Adrenal gland (tissue), 12 donors: ENCODE results near the gene RELA. TPM values are rescaled to one million over a fixed set of nuclear protein-coding genes. Genes with fewer than 3 reads are reported as not detected.
A peak's percentile ranks its signal among the peaks of the same experiment; 100 is the strongest.

ENCODE experiments used
- DNase-seq, 7 donors: peaks; one replicate each; pipeline ENCODE4 v3.0.0-alpha.2; 2019 to 2020
- H3K27ac ChIP-seq, 5 donors: fragments of 200-600 bp; sonication (generic) in 4 of 5; 1 replicate in 3 of 5; 2 replicates in 2 of 5; pipeline versions ENCODE4 v1.5.1 to v1.8.0; 2016 to 2020; ENCODE audit warnings: mild to moderate bottlenecking in 1 of 5
- H3K27me3 ChIP-seq: fragments of 200-600 bp; 2 replicates; pipeline ENCODE4 v1.8.0; 2021
- H3K36me3 ChIP-seq, 2 donors: fragments of 200-600 bp; replicated peaks in 1 of 2; 1 replicate in 1 of 2; 2 replicates in 1 of 2; pipeline versions ENCODE4 v1.5.1 to v1.8.0; 2018 to 2022
- H3K4me1 ChIP-seq, 2 donors: fragments of 200-600 bp; replicated peaks in 1 of 2; 1 replicate in 1 of 2; 2 replicates in 1 of 2; pipeline versions ENCODE4 v1.5.1 to v1.8.0; 2018 to 2021
- H3K4me3 ChIP-seq, 4 donors: fragments of 200-600 bp; sonication (generic) in 3 of 4; one replicate each; pipeline ENCODE4 v1.5.1; 2016 to 2018
- H3K9me3 ChIP-seq, 3 donors: fragments of 200-600 bp; sonication (generic) in 1 of 3; replicated peaks in 1 of 3; 1 replicate in 2 of 3; 2 replicates in 1 of 3; pipeline versions ENCODE4 v1.5.1 to v1.8.0; 2016 to 2021
- POLR2A ChIP-seq, 2 donors: fragments of 450-650 bp; IDR thresholded peaks; one replicate each; pipeline ENCODE4 v1.6.1; 2017; ENCODE audit warnings: antibody characterized with exemption in 2 of 2, mild to moderate bottlenecking in 2 of 2, moderate library complexity in 1 of 2
- WGBS, 4 donors: extraction: QIAGEN DNeasy Blood & Tissue Kit in 2 of 4; methylation state at CpG; one replicate each; pipeline versions ENCODE4 v1.1.5 to v1.1.7; 2013 to 2017; 5-methylcytosine and 5-hydroxymethylcytosine counted together
- intact Hi-C, 2 donors: fragments of 100-400 bp; cut with DNase I; formaldehyde crosslinking; loops; one replicate each; pipeline versions ENCODE4 v1.14.1 to v1.15.0; 2022 to 2023
- polyA plus RNA-seq, 3 donors: library from polyadenylated mRNA; stranded (reverse); fragments of 200-250 nt in 2 of 3; fragments of 350-450 nt in 1 of 3; fragmentation: Illumina TruSeq in 1 of 3; extraction: RNeasy Lipid Tissue Mini Kit (QIAGEN cat#74804) in 1 of 3; gene quantifications; one replicate each; pipeline ENCODE4 v1.2.3, GENCODE V29; 2013 to 2014
- total RNA-seq, 9 donors: library from RNA; depleted of rRNA in 4 of 9; stranded (reverse); fragments of >200 nt in 4 of 9; fragments of 120-200 nt in 1 of 9; fragmentation: NEBNext Ultra II Directional in 1 of 9; extraction: Animal tissue kit (Norgen Biotek cat#: 25700) in 1 of 9; gene quantifications; one replicate each; pipeline versions ENCODE4 v1.1.0 to v1.2.4, GENCODE V29; 2013 to 2023
- TF ChIP-seq, protein P1 (sequence below), 6 experiments: fragments of 450-650 bp in 4 of 6; fragments of 200-600 bp in 2 of 6; sonication (generic) in 1 of 6; IDR thresholded peaks; 1 replicate in 5 of 6; 2 replicates in 1 of 6; pipeline versions ENCODE4 v1.5.1 to v1.8.0; 2016 to 2021; ENCODE audit warnings: antibody characterized with exemption in 6 of 6, mild to moderate bottlenecking in 2 of 6, moderate library complexity in 1 of 6
- donor health status: healthy with polysubstance abuse.
- donor health status: Bipolar disorder and iron deficiency.
- donor health status: DM: yes; HTN: yes; CAD: no.
- donor health status: DM: no; HTN: no; CAD: no.
- donor health status: DM: no; HTN: no; CAD: no.
- donor health status: DM: yes; HTN: yes; CAD: no.

The RELA gene
- total and polyA plus RNA-seq, 12 donors: 19.3 to 76.2 (median 64.1) TPM

DNA sequence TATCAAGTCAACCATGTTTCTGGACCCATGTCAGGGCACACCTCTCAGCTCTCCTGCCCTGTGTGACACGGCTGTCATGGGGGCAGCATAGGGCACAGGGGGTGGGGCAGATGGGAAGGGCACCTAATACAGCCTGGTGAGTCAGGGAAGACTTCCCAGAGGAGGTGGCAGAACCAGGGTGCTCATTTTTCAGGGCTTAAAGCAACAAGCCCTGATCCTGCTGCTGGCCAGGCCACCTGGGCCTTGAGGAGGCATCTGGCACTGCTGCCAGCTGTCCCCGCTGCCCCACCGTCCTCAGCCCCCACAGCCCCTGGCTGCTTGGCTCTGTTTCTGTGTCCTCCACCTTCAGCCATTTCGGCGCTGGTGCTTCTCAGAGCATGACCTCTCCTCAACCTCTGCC, 53.1 kb downstream of the RELA start:
- peaks cover 24 to 56% of the 10 kb centered on the region in 2 donors for H3K4me1 ChIP-seq
- no peaks in the 10 kb centered on the region for H3K27me3 ChIP-seq
- TF ChIP-seq, protein P1, sequence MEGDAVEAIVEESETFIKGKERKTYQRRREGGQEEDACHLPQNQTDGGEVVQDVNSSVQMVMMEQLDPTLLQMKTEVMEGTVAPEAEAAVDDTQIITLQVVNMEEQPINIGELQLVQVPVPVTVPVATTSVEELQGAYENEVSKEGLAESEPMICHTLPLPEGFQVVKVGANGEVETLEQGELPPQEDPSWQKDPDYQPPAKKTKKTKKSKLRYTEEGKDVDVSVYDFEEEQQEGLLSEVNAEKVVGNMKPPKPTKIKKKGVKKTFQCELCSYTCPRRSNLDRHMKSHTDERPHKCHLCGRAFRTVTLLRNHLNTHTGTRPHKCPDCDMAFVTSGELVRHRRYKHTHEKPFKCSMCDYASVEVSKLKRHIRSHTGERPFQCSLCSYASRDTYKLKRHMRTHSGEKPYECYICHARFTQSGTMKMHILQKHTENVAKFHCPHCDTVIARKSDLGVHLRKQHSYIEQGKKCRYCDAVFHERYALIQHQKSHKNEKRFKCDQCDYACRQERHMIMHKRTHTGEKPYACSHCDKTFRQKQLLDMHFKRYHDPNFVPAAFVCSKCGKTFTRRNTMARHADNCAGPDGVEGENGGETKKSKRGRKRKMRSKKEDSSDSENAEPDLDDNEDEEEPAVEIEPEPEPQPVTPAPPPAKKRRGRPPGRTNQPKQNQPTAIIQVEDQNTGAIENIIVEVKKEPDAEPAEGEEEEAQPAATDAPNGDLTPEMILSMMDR (IDR thresholded peaks at IDR 0.05): no peak
- no peak for TF ChIP-seq POLR2A (IDR thresholded peaks at IDR 0.05)
- DNase-seq: no peak
- intact Hi-C loops: loop anchor here in 1 of 2 donors (5.0 kb wide), 1 partner anchor 37 kb away; the partner anchor contains the start of genes FAM89B and ZNRD2
- H3K4me3 ChIP-seq: no peak overlapping the region
- H3K27ac ChIP-seq: peak overlapping the region in 1 of 5 donors; percentile 48
- 66 to 81% (median 74%) methylated on average over 4 to 5 of the region's 5 CpGs for WGBS, 4 donors
- H3K36me3 ChIP-seq: peaks cover 0 to 41% of the 10 kb centered on the region in 2 donors
- H3K9me3 ChIP-seq: no peaks in the 10 kb centered on the region

DNA sequence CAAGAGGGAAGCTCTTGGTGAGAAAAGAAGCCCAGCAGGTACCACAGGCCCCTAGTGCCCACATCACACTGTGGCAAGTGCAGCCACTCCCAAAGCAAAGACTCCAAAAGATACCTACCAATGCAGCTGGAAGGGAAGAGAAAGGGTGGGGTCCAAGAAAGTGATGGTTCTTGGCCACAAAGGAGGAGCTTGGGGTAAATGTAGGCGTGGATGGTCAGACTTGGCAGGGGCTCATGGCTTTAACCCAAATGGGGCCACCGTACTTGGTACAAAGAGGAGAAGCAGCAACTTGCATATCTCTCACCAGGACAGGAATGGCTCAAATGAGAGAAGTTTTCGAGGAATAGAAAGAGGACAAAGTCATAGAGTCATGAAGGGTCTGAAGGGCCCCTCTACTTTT, 53.5 kb downstream of the RELA start:
- Histone ChIP-seq H3K4me1 (peaks cover 24 to 56% of the 10 kb centered on the region in 2 donors), H3K27ac (peak overlapping the region in 1 of 5 donors; percentile 48), H3K27me3 (no peaks in the 10 kb centered on the region), H3K4me3 (no peak overlapping the region), H3K9me3 (no peaks in the 10 kb centered on the region), H3K36me3 (peaks cover 0 to 45% of the 10 kb centered on the region in 2 donors)
- DNase-seq: no peak
- no peak for TF ChIP-seq POLR2A (IDR thresholded peaks at IDR 0.05)
- TF ChIP-seq, protein P1 (IDR thresholded peaks at IDR 0.05): no peak
- WGBS, 4 donors: 59 to 83% (median 75%) methylated on average over 3 of the region's 3 CpGs
- intact Hi-C loops: no loop called here

DNA sequence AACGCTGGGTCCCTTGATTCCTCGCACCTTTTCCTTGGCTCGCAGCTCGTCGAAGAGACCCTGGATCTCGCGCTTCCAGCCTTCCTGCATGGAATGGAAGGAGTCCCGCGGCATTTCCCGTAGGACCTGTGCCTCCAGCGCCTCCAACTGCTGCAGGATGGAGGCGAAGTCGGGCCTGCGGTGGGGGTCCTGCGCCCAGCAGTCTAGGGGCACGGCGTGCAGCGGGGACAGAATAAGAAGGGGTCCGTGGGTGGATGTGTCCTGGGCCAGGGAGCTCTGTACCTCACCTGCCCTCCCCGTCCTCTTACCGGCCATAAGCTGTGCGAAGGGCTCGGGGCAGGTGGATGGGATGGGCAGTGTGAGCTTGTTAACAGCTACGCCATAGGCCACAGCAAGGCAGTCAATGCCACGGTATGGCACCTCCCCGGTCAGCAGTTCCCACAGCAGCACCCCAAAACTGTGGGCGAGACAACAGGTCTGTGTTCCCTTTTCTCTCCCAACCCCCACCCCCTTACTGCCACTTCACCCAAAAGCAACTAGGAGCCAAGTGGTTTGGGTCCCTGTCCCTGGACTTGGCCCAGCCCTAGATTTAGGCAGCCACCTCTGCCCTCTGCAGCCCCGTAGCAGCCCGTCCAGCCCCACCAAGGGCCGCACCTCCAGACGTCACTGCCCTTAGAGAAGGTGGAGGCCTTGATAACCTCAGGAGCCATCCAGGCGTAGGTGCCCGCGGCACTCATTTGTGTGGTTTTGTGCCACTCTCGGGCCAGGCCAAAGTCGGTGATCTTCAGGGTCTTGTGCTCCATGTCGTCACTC, 54.9 kb downstream of the RELA start:
- H3K4me1 ChIP-seq: peaks cover 17 to 51% of the 10 kb centered on the region in 2 donors
- WGBS, 4 donors: 71 to 94% (median 79%) methylated on average over 16 to 37 of the region's 37 CpGs
- intact Hi-C loops: no loop called here
- H3K27me3 ChIP-seq: no peaks in the 10 kb centered on the region
- peak overlapping the region in 3 of 5 donors; percentile 30 to 77 (median 73) for H3K27ac ChIP-seq
- H3K36me3 ChIP-seq: peaks cover 0 to 60% of the 10 kb centered on the region in 2 donors
- no peak overlapping the region for H3K4me3 ChIP-seq
- no peak for TF ChIP-seq POLR2A (IDR thresholded peaks at IDR 0.05)
- TF ChIP-seq, protein P1 (IDR thresholded peaks at IDR 0.05): no peak
- H3K9me3 ChIP-seq: no peaks in the 10 kb centered on the region
- DNase-seq: no peak

DNA sequence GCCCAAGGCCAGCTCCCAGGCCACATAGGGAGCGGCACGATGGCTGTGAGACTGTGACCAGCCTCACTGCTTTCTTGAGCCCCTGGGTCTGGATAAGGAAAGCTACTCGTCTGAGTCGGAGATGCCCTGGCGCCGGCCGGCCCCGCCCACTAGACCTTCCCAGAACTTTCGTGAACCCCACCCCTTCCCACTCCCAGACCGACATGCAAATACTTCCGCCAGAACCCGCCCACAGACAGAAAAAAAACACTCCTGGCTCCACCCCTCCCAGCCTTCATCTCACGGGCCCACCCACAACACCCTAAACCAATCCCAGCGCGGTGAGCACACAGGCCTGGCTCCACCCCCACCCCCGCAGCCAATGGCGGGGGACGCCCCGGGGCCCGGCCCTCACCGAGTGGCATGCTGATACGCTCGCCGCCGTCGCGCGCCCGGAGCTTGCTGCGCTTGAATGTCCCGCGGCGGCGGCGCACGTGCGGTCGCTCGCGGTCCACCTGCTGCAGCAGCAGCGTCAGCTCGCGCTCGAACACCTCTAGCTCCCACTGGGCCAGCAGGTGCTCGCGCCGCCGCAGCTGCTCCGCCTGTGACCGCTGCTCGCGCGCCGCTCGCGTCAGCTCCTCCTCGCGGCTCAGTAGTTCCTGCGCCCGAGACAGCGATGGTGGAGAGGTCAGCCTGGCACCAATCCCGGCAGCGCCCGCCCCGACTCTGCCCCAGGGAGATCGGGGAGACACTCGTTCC, 55.7 kb downstream of the RELA start:
- no peak for TF ChIP-seq POLR2A (IDR thresholded peaks at IDR 0.05)
- TF ChIP-seq, protein P1 (IDR thresholded peaks at IDR 0.05): no peak
- Histone ChIP-seq H3K27me3 (no peaks in the 10 kb centered on the region), H3K36me3 (peaks cover 0 to 62% of the 10 kb centered on the region in 2 donors), H3K27ac (peak overlapping the region in 3 of 5 donors; percentile 30 to 86 (median 79)), H3K9me3 (no peaks in the 10 kb centered on the region), H3K4me3 (no peak overlapping the region), H3K4me1 (peaks cover 11 to 43% of the 10 kb centered on the region in 2 donors)
- DNase-seq: peak; percentile 91 to 98 (median 96)
- intact Hi-C loops: no loop called here
- WGBS, 4 donors: 30 to 53% (median 43%) methylated on average over 15 to 67 of the region's 67 CpGs
